ENCODE data around the gene CGB2.
"Not testable (repeated sequence)": the region's sequence is repeated elsewhere in the genome, so short reads cannot be mapped to it uniquely, and the experiment has no call there.

The CGB2 gene

GRCh38 chr19:49011194-49011593 is 20.5 kb upstream of the CGB2 start:
- no peak for DNase-seq

- no peak for DNase-seq
Observed at GRCh38 chr19:49014123-49014869, 17.4 kb upstream of the CGB2 start.

- DNase-seq: no peak
Observed at GRCh38 chr19:49014870-49015255, 16.8 kb upstream of the CGB2 start.

GRCh38 chr19:49016067-49016839 is 15.4 kb upstream of the CGB2 start:
- no peak for DNase-seq

GRCh38 chr19:49017041-49017665 is 14.5 kb upstream of the CGB2 start, which contains the start of gene LHB:
TSS of gene LHB (minus strand) at chr19:49017091. CDS start at chr19:49017081, 10 bp downstream.
- no peak for DNase-seq

- DNase-seq: no peak
Observed at GRCh38 chr19:49017666-49018351, 13.9 kb upstream of the CGB2 start.

GRCh38 chr19:49018388-49019241 is 13.1 kb upstream of the CGB2 start:
- not testable (repeated sequence) for DNase-seq

- no peak for DNase-seq
Observed at GRCh38 chr19:49019242-49019932, 12.3 kb upstream of the CGB2 start.

- no peak for DNase-seq
Observed at GRCh38 chr19:49020342-49020741, 11.3 kb upstream of the CGB2 start.

- DNase-seq: no peak
Observed at GRCh38 chr19:49020931-49021895, 10.5 kb upstream of the CGB2 start.

- DNase-seq: no peak
Observed at GRCh38 chr19:49022116-49022515, 9.6 kb upstream of the CGB2 start.

- DNase-seq: not testable (repeated sequence)
Observed at GRCh38 chr19:49024233-49024632, 7.5 kb upstream of the CGB2 start, which contains the start of gene CGB3. TSS of gene CGB3 (minus strand) at chr19:49024333. CDS start at chr19:49023971, 362 bp downstream.

GRCh38 chr19:49025088-49025487 is 6.6 kb upstream of the CGB2 start:
- DNase-seq: not testable (repeated sequence)

GRCh38 chr19:49025599-49025998 is 6.1 kb upstream of the CGB2 start:
- not testable (repeated sequence) for DNase-seq

- not testable (repeated sequence) for DNase-seq
Observed at GRCh38 chr19:49028686-49029085, 3.0 kb upstream of the CGB2 start.

- not testable (repeated sequence) for DNase-seq
Observed at GRCh38 chr19:49029749-49030148, 1.9 kb upstream of the CGB2 start.

- DNase-seq: not testable (repeated sequence)
Observed at GRCh38 chr19:49030323-49030722, 1.4 kb upstream of the CGB2 start.

GRCh38 chr19:49036815-49037214 is 5.1 kb downstream of the CGB2 start, which contains the start of gene CGB1:
TSS of gene CGB1 (minus strand) at chr19:49036895. CDS start at chr19:49036711, 184 bp downstream.
- DNase-seq: not testable (repeated sequence)

GRCh38 chr19:49038111-49038510 is 6.4 kb downstream of the CGB2 start:
- DNase-seq: not testable (repeated sequence)

Data from cerebellar nuclear complex (tissue), 1 donor.